ENCODE results near the gene OAS2.

Gene OAS2

GRCh38 chr12:112978163-112979040 is at the start of gene OAS2:
Gene OAS2 (plus strand): TSS chr12:112978519. CDS start chr12:112978609, 90 bp downstream.
- DNase-seq (ENCODE audit: extremely low read depth in 1 of 2, low read depth in 1 of 2), result peak; percentile 24 to 56

- DNase-seq (ENCODE audit: extremely low read depth in 1 of 2, low read depth in 1 of 2), result no peak
Observed at GRCh38 chr12:112928978-112929377, 49.3 kb upstream of the OAS2 start.

- no peak for DNase-seq (ENCODE audit: extremely low read depth in 1 of 2, low read depth in 1 of 2)
Observed at GRCh38 chr12:112929715-112930114, 48.6 kb upstream of the OAS2 start.

- DNase-seq (ENCODE audit: extremely low read depth in 1 of 2, low read depth in 1 of 2), result no peak
Observed at GRCh38 chr12:112930350-112930749, 48.0 kb upstream of the OAS2 start.

GRCh38 chr12:112932485-112933128 is 45.7 kb upstream of the OAS2 start:
- DNase-seq (ENCODE audit: extremely low read depth in 1 of 2, low read depth in 1 of 2), result no peak

- DNase-seq (ENCODE audit: extremely low read depth in 1 of 2, low read depth in 1 of 2), result no peak
Observed at GRCh38 chr12:112933129-112933505, 45.2 kb upstream of the OAS2 start.

GRCh38 chr12:112936264-112936663 is 42.1 kb upstream of the OAS2 start:
- DNase-seq (ENCODE audit: extremely low read depth in 1 of 2, low read depth in 1 of 2), result no peak

GRCh38 chr12:112936927-112937326 is 41.4 kb upstream of the OAS2 start:
- no peak for DNase-seq (ENCODE audit: extremely low read depth in 1 of 2, low read depth in 1 of 2)

GRCh38 chr12:112937741-112938719 is 40.3 kb upstream of the OAS2 start, which contains the start of gene OAS3:
Gene OAS3 (plus strand): TSS chr12:112938474. CDS start chr12:112938531, 57 bp downstream.
- DNase-seq (ENCODE audit: extremely low read depth in 1 of 2, low read depth in 1 of 2), result peak; percentile 19 to 57

GRCh38 chr12:112938751-112939150 is 39.6 kb upstream of the OAS2 start:
- no peak for DNase-seq (ENCODE audit: extremely low read depth in 1 of 2, low read depth in 1 of 2)

GRCh38 chr12:112939761-112940381 is 38.4 kb upstream of the OAS2 start:
- DNase-seq (ENCODE audit: extremely low read depth in 1 of 2, low read depth in 1 of 2), result no peak

GRCh38 chr12:112941528-112942335 is 36.6 kb upstream of the OAS2 start:
- no peak for DNase-seq (ENCODE audit: extremely low read depth in 1 of 2, low read depth in 1 of 2)

- no peak for DNase-seq (ENCODE audit: extremely low read depth in 1 of 2, low read depth in 1 of 2)
Observed at GRCh38 chr12:112942572-112942971, 35.7 kb upstream of the OAS2 start.

- DNase-seq (ENCODE audit: extremely low read depth in 1 of 2, low read depth in 1 of 2), result no peak
Observed at GRCh38 chr12:112944024-112944690, 34.2 kb upstream of the OAS2 start.

GRCh38 chr12:112945515-112945914 is 32.8 kb upstream of the OAS2 start:
- no peak for DNase-seq (ENCODE audit: extremely low read depth in 1 of 2, low read depth in 1 of 2)

GRCh38 chr12:112946236-112947000 is 31.9 kb upstream of the OAS2 start:
- DNase-seq (ENCODE audit: extremely low read depth in 1 of 2, low read depth in 1 of 2), result no peak

- no peak for DNase-seq (ENCODE audit: extremely low read depth in 1 of 2, low read depth in 1 of 2)
Observed at GRCh38 chr12:112947314-112947713, 31.0 kb upstream of the OAS2 start.

GRCh38 chr12:112947761-112948160 is 30.6 kb upstream of the OAS2 start:
- DNase-seq (ENCODE audit: extremely low read depth in 1 of 2, low read depth in 1 of 2), result no peak

Data from activated CD8-positive, alpha-beta memory T cell treated with anti-CD3 and anti-CD28 coated beads for 1 hour (primary cell).